ENCODE measurements around the gene BACH2.
"Not testable (repeated sequence)": the region's sequence is repeated elsewhere in the genome, so short reads cannot be mapped to it uniquely, and the experiment has no call there.

Gene BACH2

DNA sequence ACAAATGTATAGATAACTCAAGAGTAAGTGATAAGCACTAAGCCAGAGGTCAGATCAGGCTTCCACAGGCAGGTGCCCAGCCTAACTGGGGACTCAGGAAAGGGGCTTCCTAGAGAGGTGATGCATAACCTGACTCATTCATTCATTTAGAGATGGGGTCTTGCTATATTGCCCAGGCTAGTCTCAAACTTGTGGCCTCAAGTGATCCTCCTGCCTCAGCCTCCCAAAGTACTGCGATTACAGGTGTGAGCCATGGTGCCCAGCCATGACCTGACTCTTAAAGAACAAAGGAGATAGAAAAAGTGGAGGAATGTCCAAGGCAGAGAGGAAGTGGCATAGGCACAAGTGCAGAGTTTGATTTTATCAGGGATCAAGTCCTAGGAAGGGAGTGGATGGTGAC, 360.5 kb downstream of the BACH2 start:
- DNase-seq (ENCODE audit: low spot score) = no peak

DNA sequence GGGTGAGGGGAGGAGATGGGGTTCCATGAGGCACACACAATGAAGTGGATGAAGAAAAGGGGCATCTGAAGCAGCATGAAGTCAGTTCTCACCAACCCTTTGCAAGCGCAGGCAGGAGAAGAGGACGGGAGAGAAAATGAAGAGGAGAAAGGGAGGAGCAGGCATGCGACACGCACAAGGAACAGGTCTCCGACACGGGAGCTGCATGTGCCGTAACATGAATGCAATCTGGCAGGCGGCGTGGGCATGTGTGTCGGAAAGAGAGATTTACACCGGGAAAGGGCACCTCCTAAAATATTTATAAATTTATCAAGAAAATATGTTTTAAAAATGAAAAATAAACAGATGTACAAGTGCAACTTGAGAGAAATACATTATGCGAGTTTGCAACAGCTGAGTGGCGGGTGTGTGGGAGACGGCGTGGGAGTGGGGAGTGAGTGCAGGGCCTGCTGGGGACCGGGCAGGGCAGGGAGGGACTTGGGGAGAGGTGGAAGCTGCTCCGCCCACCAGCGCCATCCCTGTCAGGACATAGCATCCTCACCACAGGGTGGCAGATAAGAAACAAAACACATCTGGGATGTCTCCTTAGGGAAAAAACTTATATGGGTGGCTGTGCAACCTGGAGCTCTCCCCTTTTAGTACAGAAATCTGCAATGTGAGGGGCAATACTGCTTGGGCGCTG, 361.8 kb downstream of the BACH2 start:
- no peak for DNase-seq (ENCODE audit: low spot score)

DNA sequence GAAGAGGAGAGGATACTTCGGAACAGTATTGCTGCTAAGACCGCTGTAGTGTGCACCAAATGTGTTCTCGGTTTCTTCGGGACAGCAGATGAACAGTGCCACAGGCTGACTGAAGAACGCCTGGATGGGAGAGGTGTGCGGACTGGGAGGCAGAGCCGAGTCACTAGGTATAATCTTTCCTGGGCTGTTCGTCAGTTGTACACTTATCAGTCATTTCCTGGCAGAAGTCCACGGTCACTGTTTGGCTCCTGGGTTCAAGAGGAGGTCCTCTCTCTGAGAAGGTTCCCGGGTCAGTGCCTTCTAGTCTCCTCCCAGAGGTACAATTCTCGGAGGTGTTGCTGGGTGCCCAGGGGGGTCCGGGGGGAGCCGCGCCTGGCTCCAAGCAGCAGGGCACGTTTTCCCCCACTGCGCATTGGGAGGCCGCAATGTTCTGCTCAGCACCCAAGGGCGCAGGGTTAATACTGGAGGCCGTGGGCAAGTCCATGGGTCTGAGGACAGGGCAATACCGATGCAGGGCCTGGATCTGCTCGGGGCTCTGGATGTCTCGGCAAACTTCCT, 364.3 kb downstream of the BACH2 start:
- DNase-seq (ENCODE audit: low spot score) = no peak

DNA sequence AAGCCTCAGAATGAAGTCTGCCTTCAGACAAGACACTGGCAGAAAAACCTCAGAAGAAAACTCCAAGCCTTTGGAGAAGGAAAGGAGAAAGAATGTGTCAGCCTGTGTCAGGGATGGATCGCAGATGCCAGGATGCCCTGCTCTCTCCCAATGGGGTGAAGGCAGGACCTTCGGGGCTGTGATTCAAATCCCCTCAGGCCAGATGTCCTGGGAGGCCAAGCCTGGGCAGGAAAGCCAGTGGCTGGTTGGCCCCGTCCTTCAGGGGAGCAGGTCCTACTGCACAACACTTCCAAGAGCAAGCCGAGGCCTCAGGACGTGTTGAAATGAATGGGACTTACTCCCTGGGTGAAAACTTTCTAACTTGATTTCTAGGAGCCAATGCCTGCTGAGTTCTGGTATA, 365.9 kb downstream of the BACH2 start:
- no peak for DNase-seq (ENCODE audit: low spot score)

DNA sequence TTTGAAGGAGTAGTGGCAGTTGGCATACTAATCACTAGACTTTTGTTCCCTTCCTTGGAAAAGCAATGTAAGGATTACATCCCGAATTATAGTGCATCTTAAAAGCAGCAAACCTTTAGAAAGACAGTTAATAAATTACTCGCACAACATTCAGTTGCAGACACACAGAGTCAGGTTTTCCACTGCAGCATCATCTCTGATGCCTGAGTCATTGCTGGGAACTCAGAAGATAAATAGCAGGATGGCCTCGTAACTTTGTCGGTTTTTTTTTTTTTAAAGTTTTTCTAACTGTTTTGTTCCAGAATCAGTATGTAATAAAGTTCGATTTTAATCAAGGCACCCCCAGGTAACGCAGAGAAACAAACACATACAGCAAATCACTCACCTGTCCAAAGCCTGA, 368.0 kb downstream of the BACH2 start:
- DNase-seq (ENCODE audit: low spot score) = no peak

DNA sequence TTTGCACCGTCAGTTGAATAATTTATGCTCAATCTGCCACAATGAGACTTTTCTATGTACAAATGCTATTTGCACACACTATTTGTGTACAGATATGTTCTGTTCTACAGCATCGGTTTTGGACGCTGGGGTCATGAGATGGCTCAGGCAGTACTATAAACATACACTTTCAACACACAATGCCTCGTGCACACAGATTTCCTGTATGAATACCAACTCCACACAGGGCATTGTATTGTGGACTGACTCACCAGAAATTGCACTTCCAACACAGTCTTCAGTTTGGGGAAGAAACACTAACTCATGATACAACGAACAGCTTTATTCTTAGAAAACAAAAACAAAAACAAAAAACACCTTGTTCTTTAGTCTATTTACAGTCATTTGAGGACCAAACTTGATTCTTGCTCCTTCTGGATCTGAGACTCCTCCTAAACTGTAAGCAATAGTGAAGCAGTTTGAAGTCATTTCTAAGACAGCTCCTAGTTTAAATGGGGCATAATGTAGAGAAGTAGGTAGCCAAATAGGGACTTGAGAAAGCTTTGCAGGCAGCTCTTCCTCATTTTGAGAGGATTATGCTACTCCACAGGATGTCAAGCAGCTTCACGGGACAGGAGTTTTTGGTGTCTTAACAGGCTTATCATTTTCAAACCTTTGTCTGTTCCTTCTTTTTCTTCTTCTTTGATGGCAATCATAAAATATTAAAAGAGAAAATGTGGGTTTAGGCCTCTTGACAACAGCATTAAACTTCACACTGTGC, 368.7 kb downstream of the BACH2 start:
- no peak for DNase-seq (ENCODE audit: low spot score)

DNA sequence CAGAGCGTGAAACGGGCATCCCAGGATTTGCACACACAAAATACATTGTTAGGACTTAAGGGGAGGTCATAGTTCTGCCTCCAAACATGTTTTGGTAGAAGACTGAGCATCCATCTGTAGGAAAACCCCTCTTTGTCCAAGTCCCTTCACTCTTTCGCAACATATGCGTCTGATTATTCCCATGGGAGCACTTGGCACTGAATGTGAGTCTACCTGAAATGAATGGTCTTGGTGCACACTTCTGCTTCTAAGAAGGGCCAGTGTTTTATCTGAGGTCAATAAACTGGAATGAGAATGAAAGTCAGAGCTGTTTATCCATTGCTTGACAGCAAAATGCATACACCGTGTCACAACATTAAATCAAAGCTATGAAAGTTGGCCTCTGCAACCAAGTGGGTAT, 369.4 kb downstream of the BACH2 start:
- no peak for DNase-seq (ENCODE audit: low spot score)

DNA sequence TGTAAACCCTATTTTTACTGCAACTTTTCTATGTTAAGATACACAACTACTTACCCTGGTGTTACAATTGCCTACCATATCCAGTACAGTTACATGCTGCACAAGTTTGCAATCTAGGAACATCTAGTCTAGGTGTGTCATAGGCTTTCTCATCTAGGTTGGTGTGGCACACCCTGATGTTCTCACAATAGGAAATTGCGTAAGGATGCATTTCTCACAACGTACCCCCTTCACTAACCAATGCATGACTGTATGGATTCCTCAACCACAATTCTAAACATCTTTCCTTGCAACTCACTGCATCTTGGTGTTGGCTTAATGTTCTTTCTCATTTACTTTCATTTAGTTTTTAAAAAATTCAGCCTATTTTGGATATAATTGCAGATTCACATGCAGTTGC, 370.8 kb downstream of the BACH2 start:
- DNase-seq (ENCODE audit: low spot score) = no peak

DNA sequence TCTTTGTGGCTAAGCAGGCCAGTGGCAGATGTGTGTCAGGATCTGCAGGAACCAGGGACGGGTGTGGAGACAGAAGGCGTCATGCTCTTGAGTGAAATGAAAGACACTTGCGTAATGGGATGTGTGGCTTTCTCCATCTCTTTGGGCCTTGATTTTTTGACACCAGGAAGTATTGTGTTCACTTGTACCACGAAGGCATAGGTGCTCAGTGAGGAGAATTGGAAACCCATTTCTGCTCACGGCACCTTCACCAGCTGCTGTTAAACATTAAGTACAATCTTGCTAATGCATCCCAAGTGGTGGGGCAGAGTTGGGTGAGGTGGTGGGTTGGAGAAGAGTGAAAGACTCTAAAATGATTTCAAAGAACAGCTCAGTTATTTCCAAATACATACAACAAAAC, 372.4 kb downstream of the BACH2 start:
- DNase-seq (ENCODE audit: low spot score) = no peak

DNA sequence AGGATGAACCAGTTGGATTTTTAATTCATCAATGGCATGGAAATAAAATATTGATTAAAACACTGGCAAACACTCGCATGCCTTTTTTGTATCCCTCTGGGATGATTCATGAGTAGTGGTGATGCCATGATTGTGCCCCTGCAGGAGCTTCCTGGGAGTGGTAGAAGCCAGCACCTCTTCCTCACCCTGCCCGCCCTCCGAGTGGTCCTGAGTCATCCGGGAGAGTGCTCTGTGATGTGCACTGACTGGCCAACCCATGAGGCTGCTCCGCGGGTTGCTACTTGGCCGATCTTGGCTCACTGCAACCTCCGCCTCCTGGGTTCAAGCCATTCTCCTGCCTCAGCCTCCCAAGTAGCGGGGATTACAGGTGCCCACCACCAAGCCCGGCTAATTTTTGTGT, 375.0 kb downstream of the BACH2 start:
- no peak for DNase-seq (ENCODE audit: low spot score)

DNA sequence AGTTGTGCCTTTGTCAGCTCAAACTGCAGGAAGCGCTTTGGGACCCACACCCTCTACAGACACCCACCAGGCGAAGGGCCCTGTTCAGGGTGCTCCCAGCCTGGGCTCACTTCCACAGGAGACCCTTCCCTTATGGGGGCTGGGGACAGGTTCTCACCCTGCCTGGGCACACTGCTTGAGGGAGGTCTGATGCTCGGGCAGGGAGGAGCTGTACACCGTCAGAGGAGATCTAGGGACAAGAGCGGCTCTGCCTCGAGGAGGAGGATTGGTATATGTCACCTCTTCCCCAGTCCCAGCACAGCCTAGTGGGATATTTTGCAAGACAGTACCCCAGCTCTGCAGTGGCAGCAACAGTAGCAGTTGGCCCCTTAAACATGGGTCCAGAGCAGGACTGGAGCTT, 375.4 kb downstream of the BACH2 start:
- DNase-seq (ENCODE audit: low spot score) = no peak

DNA sequence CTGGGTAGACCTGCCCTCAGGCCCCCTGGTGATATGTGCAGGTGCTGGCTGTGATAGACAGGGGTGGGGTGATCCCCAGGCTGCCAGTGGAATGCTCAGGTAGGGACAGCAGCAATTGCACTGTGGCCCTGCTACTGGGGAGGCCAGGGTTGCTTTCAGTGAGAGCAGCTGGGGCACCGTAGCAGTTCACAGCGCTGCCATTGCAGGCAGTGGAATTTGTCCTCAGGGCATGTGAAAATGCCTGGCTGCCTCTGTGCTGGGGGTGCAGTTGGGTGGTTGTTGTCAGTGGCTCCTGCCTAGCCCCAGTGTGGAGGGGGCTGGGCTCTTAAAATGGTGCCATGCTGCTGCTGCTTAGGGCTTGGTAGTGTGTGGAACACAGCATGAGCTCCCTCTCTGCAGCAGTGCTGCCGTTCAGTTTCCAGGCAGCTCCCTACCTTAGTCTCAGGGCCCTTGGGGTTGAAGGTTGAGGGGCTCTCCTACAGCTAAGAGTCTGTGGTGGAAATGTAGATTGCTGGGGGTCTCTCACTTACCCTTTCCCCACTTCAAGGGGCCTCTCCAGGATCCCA, 378.8 kb downstream of the BACH2 start:
- no peak for DNase-seq (ENCODE audit: low spot score)

DNA sequence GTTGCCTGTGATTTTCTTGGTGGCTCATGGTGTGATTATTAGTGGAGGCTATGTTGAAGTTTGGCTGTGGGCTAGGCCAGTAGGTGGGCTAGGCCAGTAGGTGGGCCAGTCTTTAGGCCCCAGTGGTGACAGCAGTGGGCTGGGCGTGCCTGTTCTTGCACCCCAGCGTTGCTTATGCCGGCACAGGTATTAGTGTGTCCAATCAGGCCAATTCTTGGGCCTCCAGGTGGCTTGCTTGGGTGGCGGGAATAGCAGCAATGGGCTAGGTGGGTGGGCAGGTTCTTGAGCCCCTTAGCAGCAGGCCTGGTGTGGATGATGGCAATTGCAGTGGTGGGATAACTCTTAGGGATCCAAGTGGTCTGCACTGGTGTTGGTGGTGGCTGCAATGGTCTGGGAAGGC, 379.4 kb downstream of the BACH2 start:
- DNase-seq (ENCODE audit: low spot score) = no peak

DNA sequence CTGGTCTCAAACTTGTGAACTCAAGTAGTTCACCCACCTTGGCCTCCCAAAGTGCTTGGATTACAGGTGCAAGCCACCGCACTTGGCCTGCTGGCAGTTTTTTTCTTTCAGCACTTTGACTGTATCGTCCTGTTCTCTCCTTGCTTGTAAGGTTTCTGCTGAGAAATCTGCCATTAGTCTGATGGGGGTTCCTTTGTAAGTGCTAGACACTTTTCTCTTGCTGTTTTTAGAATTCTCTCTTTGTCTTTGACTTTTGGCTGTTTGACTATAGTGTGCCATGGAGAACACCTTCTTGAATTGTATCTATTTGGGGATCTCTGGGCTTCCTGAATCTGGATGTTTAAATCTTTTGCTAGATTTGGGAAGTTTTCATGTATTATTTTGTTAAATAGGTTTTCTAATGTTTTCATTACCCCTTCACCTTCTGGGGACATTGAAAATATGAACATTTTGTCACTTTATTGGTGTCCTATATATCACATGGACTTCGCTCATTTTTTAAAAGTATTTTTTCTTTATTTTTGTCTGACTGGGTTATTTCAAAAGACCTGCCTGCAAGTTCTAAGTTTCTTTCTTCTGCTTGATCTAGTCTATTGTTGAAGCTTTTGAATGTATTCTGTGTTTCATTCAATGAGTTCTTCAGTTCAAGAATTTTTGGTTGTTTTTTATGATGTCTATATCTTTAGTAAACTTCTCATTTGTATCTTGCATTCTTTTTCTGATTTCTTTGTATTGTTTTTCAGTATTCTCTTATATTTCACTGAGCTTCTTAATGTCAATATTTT, 380.3 kb downstream of the BACH2 start:
- no peak for DNase-seq (ENCODE audit: low spot score)

DNA sequence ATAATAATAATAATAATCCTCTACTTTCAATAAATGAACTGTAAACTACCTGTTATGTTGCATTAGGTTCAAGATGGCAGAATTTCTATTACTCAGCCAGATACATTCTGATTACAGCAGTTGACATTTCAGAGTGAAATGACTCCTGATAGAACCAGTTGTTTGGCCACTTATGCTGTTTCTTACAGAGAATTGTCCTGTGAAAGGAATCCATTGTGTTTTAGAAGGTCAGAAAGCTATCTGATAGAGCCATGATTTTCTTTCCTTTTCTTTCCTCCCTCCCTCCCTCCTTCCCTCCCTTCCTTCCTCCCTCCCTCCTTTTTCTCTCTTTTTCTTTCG, 385.8 kb downstream of the BACH2 start:
- no peak for DNase-seq (ENCODE audit: low spot score)

DNA sequence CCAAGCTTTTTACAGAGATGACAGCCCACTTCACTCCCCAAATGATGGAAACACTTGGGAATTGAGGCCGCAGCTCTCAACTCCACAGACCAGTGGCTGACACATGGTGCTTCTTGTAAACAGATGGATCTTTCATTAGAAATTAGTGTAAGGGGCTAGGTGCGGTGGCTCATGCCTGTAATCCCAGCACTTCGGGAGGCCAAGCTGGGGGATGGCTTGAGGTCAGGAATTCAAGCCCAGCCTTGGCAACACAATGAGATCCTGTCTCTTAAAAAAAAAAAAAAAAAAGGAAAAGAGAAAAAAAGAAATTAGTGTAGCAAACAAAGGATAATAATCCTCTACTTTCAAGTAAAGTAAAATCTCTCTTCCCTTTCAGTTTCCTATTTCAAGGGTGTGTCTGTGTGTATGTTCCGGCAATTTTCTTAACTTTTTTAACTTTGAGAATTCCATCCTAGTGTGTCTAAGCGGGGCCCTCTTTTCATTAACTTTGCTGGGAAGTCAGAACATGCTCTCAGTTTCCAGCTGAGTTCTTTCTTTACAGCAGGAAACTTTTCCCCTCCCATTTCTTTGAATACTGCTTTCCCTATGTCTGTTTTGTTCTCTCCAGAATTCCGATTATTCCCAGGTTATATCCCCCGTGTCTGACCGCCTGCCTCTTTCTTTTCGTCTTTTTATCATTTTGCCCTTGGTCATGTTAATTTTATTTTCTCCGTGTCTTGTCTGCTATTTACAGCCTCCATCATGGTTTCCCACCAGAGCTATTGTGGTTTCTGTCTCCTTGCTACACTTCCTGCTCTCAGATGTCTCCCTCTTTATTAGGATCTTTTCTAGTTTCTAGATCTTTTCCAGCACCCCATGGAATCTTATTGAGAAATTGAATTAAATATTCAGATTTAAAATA, 386.4 kb downstream of the BACH2 start:
- not testable (repeated sequence) for DNase-seq (ENCODE audit: low spot score)

DNA sequence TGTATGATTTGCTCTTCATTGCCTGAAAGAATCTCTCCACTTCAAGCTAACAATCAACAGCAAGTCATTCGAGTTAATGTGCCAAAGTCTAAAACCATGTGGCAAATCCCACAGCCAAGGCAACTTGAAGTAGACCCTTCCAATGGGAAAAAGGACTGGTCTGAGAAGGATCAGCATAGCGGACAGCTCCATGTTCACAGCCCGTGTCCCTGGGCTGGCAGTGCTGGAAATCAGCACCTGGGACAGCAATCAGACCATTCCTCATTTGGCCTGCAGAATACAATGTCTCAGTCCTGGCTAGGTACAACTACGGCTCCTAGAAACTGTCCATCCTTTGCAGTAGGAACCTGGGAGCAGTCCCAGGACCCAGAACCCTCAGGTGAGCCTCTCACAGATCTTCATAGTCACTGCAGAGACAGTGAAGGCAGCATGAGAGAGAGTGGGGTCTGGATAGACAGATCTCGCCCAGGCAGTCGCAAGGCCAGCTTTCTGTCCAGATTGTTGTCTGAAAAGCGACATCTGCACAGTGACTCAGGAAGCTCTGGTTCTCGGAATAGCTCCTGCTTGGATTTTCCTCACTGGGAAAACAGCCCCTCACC, 401.3 kb downstream of the BACH2 start:
- peak; percentile 14 for DNase-seq (ENCODE audit: low spot score)

DNA sequence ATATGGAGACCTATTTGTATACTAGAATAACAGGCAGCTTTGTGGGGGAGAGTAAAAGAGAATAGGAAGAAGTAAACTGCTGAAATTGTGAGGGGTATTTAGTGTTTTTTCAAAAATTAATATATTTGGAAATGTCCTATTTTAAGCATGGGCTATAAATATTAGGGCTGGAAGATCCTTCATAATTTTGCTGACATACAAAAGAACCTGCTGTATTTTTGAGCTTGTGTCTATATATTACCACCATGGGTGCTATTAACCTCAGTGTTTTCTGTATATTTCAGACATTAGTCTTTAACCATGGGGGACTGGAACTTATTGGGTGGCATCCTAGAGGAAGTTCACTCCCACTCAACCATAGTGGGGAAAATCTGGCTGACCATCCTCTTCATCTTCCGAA, 402.5 kb downstream of the BACH2 start, which contains the start of gene GJA10:
Gene GJA10 (plus strand): TSS at position 301 of the 400 bp plus-strand sequence. CDS start 0 bp downstream, at position 301.
- no peak for DNase-seq (ENCODE audit: low spot score)

DNA sequence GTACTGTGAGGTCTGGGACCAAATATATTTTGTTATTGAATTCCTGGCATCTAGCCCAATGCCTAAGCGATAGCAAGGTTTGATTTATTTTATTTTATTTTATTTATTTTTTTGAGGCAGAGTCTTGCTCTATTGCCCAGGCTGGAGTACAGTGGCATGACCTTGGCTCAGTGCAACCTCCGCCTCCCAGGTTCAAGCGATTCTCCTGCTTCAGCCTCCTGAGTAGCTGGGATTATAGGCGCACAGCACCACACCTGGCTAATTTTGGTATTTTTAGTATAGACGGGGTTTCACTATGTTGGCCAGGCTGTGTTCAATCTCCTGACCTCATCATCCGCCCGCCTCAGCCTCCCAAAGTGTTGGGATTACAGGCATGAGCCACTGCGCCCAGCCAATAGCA, 404.1 kb downstream of the BACH2 start:
- not testable (repeated sequence) for DNase-seq (ENCODE audit: low spot score)

DNA sequence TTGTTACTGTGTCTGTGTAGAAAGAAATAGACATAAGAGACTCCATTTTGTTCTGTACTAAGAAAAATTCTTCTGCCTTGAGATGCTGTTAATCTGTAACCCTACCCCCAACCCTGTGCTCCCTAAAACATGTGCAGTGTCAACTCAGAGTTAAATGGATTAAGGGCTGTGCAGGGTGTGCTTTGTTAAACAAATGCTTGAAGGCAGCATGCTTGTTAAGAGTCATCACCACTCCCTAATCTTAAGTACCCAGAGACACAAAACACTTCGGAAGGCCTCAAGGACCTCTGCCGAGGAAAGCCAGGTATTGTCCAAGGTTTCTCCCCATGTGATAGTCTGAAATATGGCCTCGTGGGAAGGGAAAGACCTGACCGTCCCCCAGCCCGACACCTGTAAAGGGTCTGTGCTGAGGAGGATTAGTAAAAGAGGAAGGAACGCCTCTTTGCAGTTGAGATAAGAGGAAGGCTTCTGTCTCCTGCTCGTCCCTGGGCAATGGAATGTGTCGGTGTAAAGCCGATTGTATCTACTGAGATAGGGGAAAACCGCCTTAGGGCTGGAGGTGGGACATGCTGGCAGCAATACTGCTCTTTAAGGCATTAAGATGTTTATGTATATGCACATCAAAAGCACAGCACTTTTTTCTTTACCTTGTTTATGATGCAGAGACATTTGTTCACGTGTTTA, 405.7 kb downstream of the BACH2 start:
- not testable (repeated sequence) for DNase-seq (ENCODE audit: low spot score)

All from LoVo (cell line).